ENCODE data around the gene ITPRIPL2.

The ITPRIPL2 gene

DNA sequence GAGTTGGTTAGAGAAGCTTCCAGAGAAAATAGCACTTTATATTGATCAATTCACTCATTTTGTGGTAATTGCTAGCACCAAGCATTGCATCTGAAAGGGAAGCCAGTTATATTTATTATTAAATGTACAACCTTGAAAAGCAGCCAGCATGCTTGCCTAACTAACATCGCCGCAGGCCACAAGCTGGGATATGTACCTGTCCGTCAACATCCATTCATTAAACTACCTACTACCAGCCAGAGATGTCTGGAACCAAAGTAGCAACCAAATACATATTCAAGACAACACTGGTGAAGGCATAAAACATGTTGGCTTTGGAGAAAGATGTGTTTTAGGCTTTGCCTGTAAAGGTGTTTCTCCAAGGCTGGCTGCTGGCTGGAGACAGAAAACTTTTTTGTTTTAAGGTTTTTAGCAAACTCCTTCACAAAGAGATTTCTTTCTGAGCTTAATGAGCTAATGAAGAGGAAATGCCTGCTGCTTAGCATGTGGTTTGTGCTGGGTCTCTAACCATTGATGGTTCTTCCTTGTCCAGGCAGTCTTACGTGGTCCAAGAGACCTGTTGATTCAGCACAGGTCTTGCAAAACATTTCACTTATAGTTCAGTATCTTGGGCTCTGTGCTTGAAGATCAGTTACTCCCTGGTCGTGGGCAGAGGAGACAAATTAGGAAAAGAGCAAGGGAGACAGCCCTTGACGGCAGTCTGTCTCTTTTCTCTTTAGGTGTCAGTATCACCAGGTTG lies 3.1 kb downstream of the ITPRIPL2 start:
- no peak overlapping the region for H3K4me3 ChIP-seq (ENCODE audit: low read depth, low read length)
- no peak for DNase-seq (ENCODE audit: low read depth)
- TF ChIP-seq, protein P1, sequence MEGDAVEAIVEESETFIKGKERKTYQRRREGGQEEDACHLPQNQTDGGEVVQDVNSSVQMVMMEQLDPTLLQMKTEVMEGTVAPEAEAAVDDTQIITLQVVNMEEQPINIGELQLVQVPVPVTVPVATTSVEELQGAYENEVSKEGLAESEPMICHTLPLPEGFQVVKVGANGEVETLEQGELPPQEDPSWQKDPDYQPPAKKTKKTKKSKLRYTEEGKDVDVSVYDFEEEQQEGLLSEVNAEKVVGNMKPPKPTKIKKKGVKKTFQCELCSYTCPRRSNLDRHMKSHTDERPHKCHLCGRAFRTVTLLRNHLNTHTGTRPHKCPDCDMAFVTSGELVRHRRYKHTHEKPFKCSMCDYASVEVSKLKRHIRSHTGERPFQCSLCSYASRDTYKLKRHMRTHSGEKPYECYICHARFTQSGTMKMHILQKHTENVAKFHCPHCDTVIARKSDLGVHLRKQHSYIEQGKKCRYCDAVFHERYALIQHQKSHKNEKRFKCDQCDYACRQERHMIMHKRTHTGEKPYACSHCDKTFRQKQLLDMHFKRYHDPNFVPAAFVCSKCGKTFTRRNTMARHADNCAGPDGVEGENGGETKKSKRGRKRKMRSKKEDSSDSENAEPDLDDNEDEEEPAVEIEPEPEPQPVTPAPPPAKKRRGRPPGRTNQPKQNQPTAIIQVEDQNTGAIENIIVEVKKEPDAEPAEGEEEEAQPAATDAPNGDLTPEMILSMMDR (IDR thresholded peaks at IDR 0.05; ENCODE audit: low read depth, low read length, missing control alignments) = no peak
- in situ Hi-C loops (cut with HindIII; ENCODE audit: low sequenced_read_pairs) = no loop called here

DNA sequence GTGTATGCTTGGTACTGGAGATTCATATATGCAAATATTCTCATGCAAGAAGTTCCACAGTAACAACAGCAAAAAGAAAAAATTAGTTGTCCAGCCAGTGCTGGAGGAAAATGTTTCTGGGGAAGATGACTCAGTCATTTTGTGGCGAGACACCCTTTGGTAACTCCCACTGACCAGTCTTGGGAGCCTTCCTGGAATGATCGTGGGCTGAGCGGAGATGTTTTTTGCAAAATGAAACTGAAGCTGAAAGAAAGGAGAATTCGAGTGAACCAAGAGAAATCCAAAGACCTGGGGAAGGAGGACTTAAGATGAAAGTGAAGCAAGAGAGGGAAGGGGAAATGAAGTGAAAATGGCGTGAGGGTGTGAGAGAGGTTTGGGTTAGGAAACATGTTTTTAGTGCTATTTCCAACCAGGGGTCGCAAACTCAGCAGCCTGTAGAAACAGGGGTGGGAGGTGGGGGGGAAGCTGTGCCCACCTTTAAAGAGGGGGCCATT lies 5.2 kb downstream of the ITPRIPL2 start:
- peak; percentile 93 for DNase-seq (ENCODE audit: low read depth)
- TF ChIP-seq, protein P1 (IDR thresholded peaks at IDR 0.05; ENCODE audit: low read depth, low read length, missing control alignments) = no peak
- peak overlapping the region; percentile 32 for H3K4me3 ChIP-seq (ENCODE audit: low read depth, low read length)
- in situ Hi-C loops (cut with HindIII; ENCODE audit: low sequenced_read_pairs) = no loop called here

DNA sequence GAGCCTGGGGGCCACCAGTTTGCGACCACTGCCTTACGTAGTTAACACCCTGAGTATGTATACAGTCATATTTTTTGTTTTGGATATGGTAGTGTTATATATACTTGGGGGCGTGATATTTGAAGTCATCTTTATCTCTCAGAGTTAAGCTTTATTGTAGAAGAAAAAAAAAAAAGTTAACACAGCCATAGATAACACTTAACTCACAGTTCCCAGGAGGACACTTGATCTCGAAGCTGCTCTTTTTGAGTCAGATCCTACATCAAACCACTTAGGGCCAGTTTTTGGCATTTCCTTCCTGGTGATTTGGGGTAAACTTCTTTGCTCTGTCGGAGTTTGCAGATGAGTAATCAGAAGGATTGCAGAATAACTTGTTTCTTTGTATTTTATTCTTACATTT lies 5.8 kb downstream of the ITPRIPL2 start:
- DNase-seq (ENCODE audit: low read depth) = no peak
- peak overlapping the region; percentile 32 for H3K4me3 ChIP-seq (ENCODE audit: low read depth, low read length)
- TF ChIP-seq, protein P1 (IDR thresholded peaks at IDR 0.05; ENCODE audit: low read depth, low read length, missing control alignments) = no peak
- in situ Hi-C loops (cut with HindIII; ENCODE audit: low sequenced_read_pairs) = no loop called here

DNA sequence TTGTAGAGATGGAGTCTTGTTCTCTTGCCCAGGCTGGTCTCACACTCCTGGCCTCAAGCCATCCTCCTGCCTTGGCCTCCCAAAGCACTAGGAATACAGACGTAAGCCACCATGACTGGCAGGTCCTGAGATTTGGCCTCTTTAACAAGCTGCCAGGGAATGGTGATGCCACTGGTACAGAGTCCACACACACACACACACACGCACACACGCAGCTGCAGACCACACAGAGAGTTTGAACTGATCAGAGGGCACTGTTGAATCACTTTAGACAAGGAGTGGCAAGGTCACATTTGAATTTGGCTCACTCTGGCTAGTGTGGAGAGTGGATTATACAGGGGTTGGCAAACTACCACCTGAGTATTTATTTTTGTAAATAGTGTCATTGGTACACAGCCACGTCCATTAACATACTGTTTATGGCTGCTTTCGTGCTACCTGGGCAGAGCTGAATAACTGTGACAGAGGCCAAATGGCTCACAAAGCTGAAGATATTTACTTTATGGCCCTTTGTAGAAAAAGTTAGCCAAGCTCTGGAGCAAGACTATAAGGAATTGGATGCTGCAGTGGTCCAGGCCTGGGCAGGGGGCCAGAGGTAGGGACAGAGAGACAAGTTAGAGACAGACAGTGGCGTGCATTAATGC lies 9.9 kb downstream of the ITPRIPL2 start:
- in situ Hi-C loops (cut with HindIII; ENCODE audit: low sequenced_read_pairs) = no loop called here
- TF ChIP-seq, protein P1 (IDR thresholded peaks at IDR 0.05; ENCODE audit: low read depth, low read length, missing control alignments) = no peak
- no peak for DNase-seq (ENCODE audit: low read depth)
- no peak overlapping the region for H3K4me3 ChIP-seq (ENCODE audit: low read depth, low read length)

DNA sequence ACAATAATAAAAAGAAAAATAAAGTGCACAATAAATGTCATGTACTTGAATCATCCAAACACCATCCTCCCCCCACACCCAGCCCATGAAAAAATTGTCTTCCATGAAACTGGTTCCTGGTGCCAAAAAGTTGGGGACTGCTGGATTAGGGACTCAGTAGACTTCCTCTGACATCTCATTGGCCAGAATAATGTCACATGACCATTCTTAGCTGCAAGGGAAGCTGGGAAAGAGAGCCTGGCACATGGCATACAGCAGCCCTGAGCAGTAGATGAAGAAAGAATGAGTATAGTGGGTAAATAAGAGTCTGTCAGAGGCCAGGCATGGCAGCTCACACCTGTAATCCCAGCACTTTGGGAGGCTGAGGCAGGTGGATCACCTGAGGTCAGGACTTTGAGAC lies 12.5 kb downstream of the ITPRIPL2 start:
- H3K4me3 ChIP-seq (ENCODE audit: low read depth, low read length) = no peak overlapping the region
- TF ChIP-seq, protein P1 (IDR thresholded peaks at IDR 0.05; ENCODE audit: low read depth, low read length, missing control alignments) = no peak
- no peak for DNase-seq (ENCODE audit: low read depth)
- in situ Hi-C loops (cut with HindIII; ENCODE audit: low sequenced_read_pairs) = no loop called here

DNA sequence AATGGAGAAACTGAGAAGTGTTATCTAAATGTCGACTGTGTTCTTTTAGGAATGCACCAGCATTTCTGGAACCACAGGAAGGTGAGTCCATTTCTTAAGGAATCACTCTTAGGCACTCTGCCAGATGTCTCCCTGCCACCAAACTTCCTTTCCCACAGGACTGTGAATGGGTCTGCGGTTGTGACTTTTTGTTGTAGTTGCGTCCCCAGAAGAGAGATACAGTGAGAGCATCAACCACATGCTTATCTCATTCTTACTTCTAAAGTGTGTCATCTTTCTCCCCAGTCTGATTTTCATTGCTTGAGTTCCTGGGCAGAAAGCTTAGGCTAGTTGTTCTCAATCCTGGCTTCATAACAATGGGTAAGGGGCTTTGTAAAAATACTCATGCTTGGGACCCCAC lies 13.4 kb downstream of the ITPRIPL2 start:
- in situ Hi-C loops (cut with HindIII; ENCODE audit: low sequenced_read_pairs) = no loop called here
- no peak for DNase-seq (ENCODE audit: low read depth)
- no peak overlapping the region for H3K4me3 ChIP-seq (ENCODE audit: low read depth, low read length)
- TF ChIP-seq, protein P1 (IDR thresholded peaks at IDR 0.05; ENCODE audit: low read depth, low read length, missing control alignments) = no peak

All from astrocyte of the cerebellum (primary cell).